Esophagus muscularis mucosa (tissue), 3 donors: ENCODE results near the gene RGP1.

Source experiments
- CTCF ChIP-seq, 3 experiments: fragments of 200-600 bp in 2 of 3; fragments of 450-650 bp in 1 of 3; sonication (generic) in 2 of 3; IDR thresholded peaks; one replicate each; pipeline ENCODE4 v1.5.1; 2017 to 2019; ENCODE audit warnings: antibody characterized with exemption in 3 of 3, mild to moderate bottlenecking in 2 of 3, moderate library complexity in 1 of 3
- POLR2AphosphoS5 ChIP-seq, 2 donors: sonication (generic); formaldehyde crosslinking; IDR thresholded peaks; one replicate each; pipeline ENCODE4 v1.6.1; 2017; ENCODE audit warnings: antibody characterized with exemption in 2 of 2

DNA sequence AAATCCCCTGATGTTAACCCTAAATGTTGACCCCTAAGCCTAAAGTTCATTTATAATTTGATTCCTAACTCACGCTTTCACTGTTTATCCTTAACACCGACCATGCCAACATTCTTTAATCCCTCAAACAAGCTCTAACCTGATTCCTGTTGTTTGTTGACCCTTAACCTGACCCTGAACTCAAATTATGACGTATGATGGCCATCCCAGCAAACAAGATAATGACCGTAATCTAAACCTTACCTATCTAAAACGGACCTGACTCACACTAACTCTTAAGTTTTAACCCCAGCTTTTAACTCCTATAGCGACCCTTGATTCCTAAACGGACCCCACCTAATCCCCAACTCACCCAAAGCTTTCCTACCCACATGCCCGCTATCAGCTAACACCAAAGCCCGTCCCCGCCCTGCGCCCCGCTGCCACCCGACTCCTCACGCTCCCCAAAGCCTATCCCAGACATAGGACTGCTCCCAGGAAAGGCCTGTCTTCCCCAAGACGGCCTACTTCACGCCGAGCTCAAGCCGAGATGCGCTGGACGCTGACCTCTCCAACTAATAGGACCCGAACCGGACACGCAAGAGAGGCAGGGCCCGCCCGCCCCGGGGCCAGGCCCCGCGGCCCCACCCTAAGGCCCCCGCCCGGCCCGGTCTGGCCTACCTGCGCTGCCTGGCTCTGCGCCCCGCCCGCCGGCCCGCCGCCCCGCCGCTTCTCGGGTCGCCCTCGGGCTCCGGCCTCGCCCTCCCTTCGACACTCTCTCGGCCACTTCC is 17.5 kb upstream of the RGP1 start:
- TF ChIP-seq CTCF (IDR thresholded peaks at IDR 0.05), result no peak
- TF ChIP-seq POLR2AphosphoS5 (IDR thresholded peaks at IDR 0.05), result no peak
